Measurements from ENCODE around the gene CSNK1A1.
"Not testable (repeated sequence)": the region's sequence is repeated elsewhere in the genome, so short reads cannot be mapped to it uniquely, and the experiment has no call there.

CSNK1A1 gene

DNA sequence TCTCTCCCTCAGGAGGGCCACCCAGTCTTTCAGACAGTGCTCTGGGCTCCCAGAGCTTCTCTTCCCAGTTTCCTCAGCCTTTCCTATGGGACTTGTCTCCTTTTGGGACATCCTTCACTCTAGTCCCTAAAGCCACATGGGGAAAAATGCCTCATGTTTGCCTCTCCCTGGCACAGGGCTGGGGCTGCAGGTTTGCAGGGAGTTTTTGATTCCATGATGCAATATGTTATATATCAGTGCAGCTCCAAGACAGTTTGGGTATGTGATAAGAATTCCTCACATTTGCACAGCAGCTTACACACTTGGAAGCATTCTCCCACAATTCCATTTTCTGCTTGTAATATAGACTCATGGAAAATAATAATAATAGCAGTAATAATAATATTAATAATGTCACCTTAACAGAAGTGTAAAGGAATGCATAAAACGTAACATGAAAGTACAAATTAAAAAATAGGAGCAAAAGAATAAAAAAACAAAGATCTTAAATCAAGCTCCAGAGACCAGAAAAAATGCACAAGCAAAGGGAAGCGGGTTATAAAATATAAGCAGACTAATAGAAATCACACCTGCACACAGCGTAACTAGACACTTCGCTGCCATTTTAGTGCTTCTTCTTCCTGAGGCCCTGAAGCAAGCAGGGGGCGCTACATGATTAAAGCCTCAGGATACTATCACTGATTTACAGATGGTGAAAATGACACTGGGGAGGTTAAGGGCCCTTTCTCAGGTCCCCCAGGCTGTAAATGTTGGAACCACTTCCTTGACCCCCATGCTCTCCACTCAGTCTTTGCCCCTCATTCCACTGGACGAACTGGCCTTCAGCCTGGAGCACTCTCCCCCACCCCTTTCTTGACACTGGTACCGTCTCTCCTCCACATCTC lies 102.2 kb downstream of the CSNK1A1 start:
- peaks cover 8% of the 10 kb centered on the region for H3K4me1 ChIP-seq (ENCODE audit: control insufficient read depth, insufficient read depth, low read length)
- WGBS, 2 experiments: 74 to 81% methylated on average over 6 to 7 of the region's 7 CpGs
- no peaks in the 10 kb centered on the region for H3K27me3 ChIP-seq (ENCODE audit: control insufficient read depth, insufficient read depth, low read length, poor library complexity, severe bottlenecking)
- H3K9me3 ChIP-seq (ENCODE audit: control insufficient read depth, low read length): no peaks in the 10 kb centered on the region
- no peak overlapping the region for H3K27ac ChIP-seq (ENCODE audit: insufficient read depth, low read depth, low read length, poor library complexity, severe bottlenecking)
- H3K4me3 ChIP-seq (ENCODE audit: insufficient read depth, low read depth, low read length): no peak overlapping the region
- no peaks in the 10 kb centered on the region for H3K36me3 ChIP-seq (ENCODE audit: control insufficient read depth, insufficient read depth, low read length)

- H3K27ac ChIP-seq (ENCODE audit: insufficient read depth, low read depth, low read length, poor library complexity, severe bottlenecking): no peak overlapping the region
- 86 to 89% methylated on average over 4 of the region's 4 CpGs for WGBS, 2 experiments
- H3K9me3 ChIP-seq (ENCODE audit: control insufficient read depth, low read length): no peaks in the 10 kb centered on the region
- H3K4me3 ChIP-seq (ENCODE audit: insufficient read depth, low read depth, low read length): no peak overlapping the region
- H3K36me3 ChIP-seq (ENCODE audit: control insufficient read depth, insufficient read depth, low read length): no peaks in the 10 kb centered on the region
- H3K4me1 ChIP-seq (ENCODE audit: control insufficient read depth, insufficient read depth, low read length): peaks cover 8% of the 10 kb centered on the region
- H3K27me3 ChIP-seq (ENCODE audit: control insufficient read depth, insufficient read depth, low read length, poor library complexity, severe bottlenecking): no peaks in the 10 kb centered on the region
Measured at GRCh38 chr5:149448431-149448830, 102.8 kb downstream of the CSNK1A1 start.

- Histone ChIP-seq H3K4me1 (ENCODE audit: control insufficient read depth, insufficient read depth, low read length) (peaks cover under 1% of the 10 kb centered on the region), H3K27me3 (ENCODE audit: control insufficient read depth, insufficient read depth, low read length, poor library complexity, severe bottlenecking) (no peaks in the 10 kb centered on the region), H3K9me3 (ENCODE audit: control insufficient read depth, low read length) (no peaks in the 10 kb centered on the region), H3K27ac (ENCODE audit: insufficient read depth, low read depth, low read length, poor library complexity, severe bottlenecking) (no peak overlapping the region), H3K4me3 (ENCODE audit: insufficient read depth, low read depth, low read length) (no peak overlapping the region), H3K36me3 (ENCODE audit: control insufficient read depth, insufficient read depth, low read length) (no peaks in the 10 kb centered on the region)
- 95% methylated on average over 12 of the region's 12 CpGs for whole genome bisulfite sequencing, 2 experiments
Measured at GRCh38 chr5:149447373-149448367, 103.6 kb downstream of the CSNK1A1 start.

- not testable (repeated sequence) for H3K9me3 ChIP-seq (ENCODE audit: control insufficient read depth, low read length); H3K4me3 ChIP-seq (ENCODE audit: insufficient read depth, low read depth, low read length); H3K27ac ChIP-seq (ENCODE audit: insufficient read depth, low read depth, low read length, poor library complexity, severe bottlenecking); H3K4me1 ChIP-seq (ENCODE audit: control insufficient read depth, insufficient read depth, low read length); H3K36me3 ChIP-seq (ENCODE audit: control insufficient read depth, insufficient read depth, low read length); H3K27me3 ChIP-seq (ENCODE audit: control insufficient read depth, insufficient read depth, low read length, poor library complexity, severe bottlenecking)
- WGBS, 2 experiments: 93 to 94% methylated on average over 3 of the region's 3 CpGs
Measured at GRCh38 chr5:149446794-149447193, 104.4 kb downstream of the CSNK1A1 start.

- Histone ChIP-seq H3K36me3 (ENCODE audit: control insufficient read depth, insufficient read depth, low read length) (no peaks in the 10 kb centered on the region), H3K9me3 (ENCODE audit: control insufficient read depth, low read length) (no peaks in the 10 kb centered on the region), H3K27ac (ENCODE audit: insufficient read depth, low read depth, low read length, poor library complexity, severe bottlenecking) (no peak overlapping the region), H3K27me3 (ENCODE audit: control insufficient read depth, insufficient read depth, low read length, poor library complexity, severe bottlenecking) (no peaks in the 10 kb centered on the region), H3K4me3 (ENCODE audit: insufficient read depth, low read depth, low read length) (no peak overlapping the region), H3K4me1 (ENCODE audit: control insufficient read depth, insufficient read depth, low read length) (no peaks in the 10 kb centered on the region)
- WGBS, 2 experiments: 83 to 92% methylated on average over 9 of the region's 9 CpGs
Measured at GRCh38 chr5:149445739-149446369, 105.4 kb downstream of the CSNK1A1 start.

DNA sequence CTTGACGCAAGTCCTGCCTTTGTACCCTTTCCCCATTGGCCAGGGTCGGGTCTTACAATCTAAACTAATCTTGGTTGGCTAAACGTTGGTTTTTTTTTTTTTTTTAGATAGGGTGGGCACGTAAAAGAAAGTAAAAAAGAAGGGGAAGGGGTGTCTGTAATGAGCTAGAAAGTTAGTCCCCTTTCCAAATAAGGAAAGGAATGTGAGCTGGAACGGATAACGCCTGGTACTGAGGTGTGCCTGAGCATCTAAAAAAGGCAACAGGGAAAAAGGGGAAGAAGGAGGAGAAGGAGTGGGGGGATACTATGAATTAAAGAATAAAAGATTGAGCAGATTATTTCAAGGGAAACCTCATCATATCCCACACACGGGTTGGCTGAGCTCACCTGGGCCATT lies 105.9 kb downstream of the CSNK1A1 start:
- no peaks in the 10 kb centered on the region for H3K36me3 ChIP-seq (ENCODE audit: control insufficient read depth, insufficient read depth, low read length)
- H3K27ac ChIP-seq (ENCODE audit: insufficient read depth, low read depth, low read length, poor library complexity, severe bottlenecking): no peak overlapping the region
- no peak overlapping the region for H3K4me3 ChIP-seq (ENCODE audit: insufficient read depth, low read depth, low read length)
- no peaks in the 10 kb centered on the region for H3K27me3 ChIP-seq (ENCODE audit: control insufficient read depth, insufficient read depth, low read length, poor library complexity, severe bottlenecking)
- no peaks in the 10 kb centered on the region for H3K4me1 ChIP-seq (ENCODE audit: control insufficient read depth, insufficient read depth, low read length)
- no peaks in the 10 kb centered on the region for H3K9me3 ChIP-seq (ENCODE audit: control insufficient read depth, low read length)
- 69 to 74% methylated on average over 7 of the region's 7 CpGs for WGBS, 2 experiments

DNA sequence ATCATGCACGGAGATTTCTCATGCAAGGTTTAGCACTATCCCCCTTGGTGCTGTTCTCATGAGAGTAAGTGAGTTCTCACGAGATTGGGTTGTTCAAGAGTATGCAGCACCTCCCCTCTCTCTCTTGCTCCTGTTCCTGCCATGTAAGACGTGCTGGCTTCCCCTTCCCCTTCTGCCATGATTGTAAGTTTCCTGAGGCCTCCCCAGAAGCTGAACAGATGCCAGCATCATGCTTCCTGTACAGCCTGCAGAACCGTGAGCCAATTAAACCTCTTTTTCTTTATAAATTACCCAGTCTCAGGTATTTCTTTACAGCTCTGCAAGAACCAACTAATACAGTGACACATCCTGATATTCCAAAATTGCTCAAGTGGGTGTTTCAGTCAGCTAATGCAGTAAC lies 106.8 kb downstream of the CSNK1A1 start:
- not testable (repeated sequence) for H3K27me3 ChIP-seq (ENCODE audit: control insufficient read depth, insufficient read depth, low read length, poor library complexity, severe bottlenecking); H3K9me3 ChIP-seq (ENCODE audit: control insufficient read depth, low read length); H3K4me1 ChIP-seq (ENCODE audit: control insufficient read depth, insufficient read depth, low read length); H3K27ac ChIP-seq (ENCODE audit: insufficient read depth, low read depth, low read length, poor library complexity, severe bottlenecking); H3K4me3 ChIP-seq (ENCODE audit: insufficient read depth, low read depth, low read length); H3K36me3 ChIP-seq (ENCODE audit: control insufficient read depth, insufficient read depth, low read length)
- WGBS, 2 experiments: 90 to 92% methylated on average over 4 of the region's 4 CpGs

GRCh38 chr5:149443210-149443609 lies 108.0 kb downstream of the CSNK1A1 start:
- H3K27me3 ChIP-seq (ENCODE audit: control insufficient read depth, insufficient read depth, low read length, poor library complexity, severe bottlenecking): no peaks in the 10 kb centered on the region
- H3K4me1 ChIP-seq (ENCODE audit: control insufficient read depth, insufficient read depth, low read length): no peaks in the 10 kb centered on the region
- H3K9me3 ChIP-seq (ENCODE audit: control insufficient read depth, low read length): no peaks in the 10 kb centered on the region
- H3K36me3 ChIP-seq (ENCODE audit: control insufficient read depth, insufficient read depth, low read length): no peaks in the 10 kb centered on the region
- WGBS, 2 experiments: 80 to 86% methylated on average over 7 of the region's 7 CpGs
- H3K4me3 ChIP-seq (ENCODE audit: insufficient read depth, low read depth, low read length): no peak overlapping the region
- no peak overlapping the region for H3K27ac ChIP-seq (ENCODE audit: insufficient read depth, low read depth, low read length, poor library complexity, severe bottlenecking)

DNA sequence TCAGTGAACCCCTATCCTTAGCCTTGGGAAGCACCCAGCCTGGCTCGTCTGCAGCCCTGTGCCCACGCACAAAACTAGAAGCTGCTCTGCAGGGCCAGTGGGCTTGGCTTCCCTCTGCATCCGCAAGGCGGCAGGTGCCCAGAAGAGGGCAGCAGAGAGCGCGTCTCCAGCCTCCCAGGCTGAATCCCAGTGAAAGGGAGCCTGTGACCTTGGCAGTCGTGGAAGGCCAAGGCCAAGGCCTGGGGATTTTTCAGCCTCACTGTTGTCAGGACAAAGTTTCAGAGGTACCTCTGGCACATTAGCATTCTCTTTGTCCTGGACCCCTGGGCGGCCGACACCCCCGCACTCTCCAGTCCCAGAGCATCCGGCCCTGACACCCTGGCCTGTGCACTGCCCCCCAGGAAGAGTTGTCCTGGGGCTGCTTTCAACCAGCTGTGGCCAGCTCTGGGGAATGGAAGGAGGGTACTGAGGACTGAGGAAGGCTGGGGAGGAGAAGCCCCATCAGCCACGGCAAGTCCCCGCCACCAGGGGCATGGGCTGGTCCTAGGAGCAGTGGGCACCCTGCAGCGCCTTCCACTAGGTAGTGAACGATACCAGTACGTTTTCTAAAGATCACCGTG lies 108.6 kb downstream of the CSNK1A1 start:
- Histone ChIP-seq H3K27ac (ENCODE audit: insufficient read depth, low read depth, low read length, poor library complexity, severe bottlenecking) (no peak overlapping the region), H3K9me3 (ENCODE audit: control insufficient read depth, low read length) (no peaks in the 10 kb centered on the region), H3K4me3 (ENCODE audit: insufficient read depth, low read depth, low read length) (no peak overlapping the region), H3K36me3 (ENCODE audit: control insufficient read depth, insufficient read depth, low read length) (no peaks in the 10 kb centered on the region), H3K4me1 (ENCODE audit: control insufficient read depth, insufficient read depth, low read length) (no peaks in the 10 kb centered on the region), H3K27me3 (ENCODE audit: control insufficient read depth, insufficient read depth, low read length, poor library complexity, severe bottlenecking) (no peaks in the 10 kb centered on the region)
- WGBS, 2 experiments: 40 to 42% methylated on average over 17 of the region's 17 CpGs
